IPS DF 19.7 (cell line): ENCODE data around the gene SGTA.
"Not testable (repeated sequence)": the region's sequence is repeated elsewhere in the genome, so short reads cannot be mapped to it uniquely, and the experiment has no call there.

Source experiments
- DNase-seq: peaks from one replicate; pipeline ENCODE4 v3.0.0-alpha.2; 2013; ENCODE audit warnings: low read depth, low spot score

SGTA gene

DNA sequence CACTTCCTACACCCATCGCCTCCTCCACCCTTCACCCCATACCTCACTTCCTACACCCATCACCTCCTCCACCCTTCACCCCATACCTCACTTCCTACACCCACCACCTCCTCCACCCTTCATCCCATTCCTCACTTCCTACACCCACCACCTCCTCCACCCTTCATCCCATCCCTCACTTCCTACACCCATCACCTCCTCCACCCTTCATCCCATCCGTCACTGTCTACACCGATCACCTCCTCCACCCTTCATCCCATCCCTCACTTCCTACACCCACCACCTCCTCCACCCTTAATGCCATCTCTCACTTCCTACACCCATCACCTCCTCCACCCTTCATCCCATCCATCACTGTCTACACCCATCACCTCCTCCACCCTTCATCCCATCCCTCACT, 69.9 kb downstream of the SGTA start:
- DNase-seq: not testable (repeated sequence)

DNA sequence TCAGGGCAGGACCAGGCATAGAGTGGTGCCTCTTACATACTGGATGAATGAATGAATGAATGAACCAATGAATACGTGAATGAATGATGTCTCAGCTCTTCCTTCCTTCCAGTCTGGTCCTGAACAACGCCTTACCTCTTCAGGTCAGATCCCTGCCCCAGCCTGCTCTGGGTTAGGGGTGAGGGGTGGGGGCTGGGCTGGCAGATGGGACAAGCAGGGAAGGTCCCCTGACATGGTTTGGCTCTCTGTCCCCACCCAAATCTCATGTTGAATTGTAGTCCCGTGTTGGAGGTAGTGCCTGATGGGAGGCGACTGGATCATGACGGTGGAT, 71.2 kb downstream of the SGTA start:
- no peak for DNase-seq

DNA sequence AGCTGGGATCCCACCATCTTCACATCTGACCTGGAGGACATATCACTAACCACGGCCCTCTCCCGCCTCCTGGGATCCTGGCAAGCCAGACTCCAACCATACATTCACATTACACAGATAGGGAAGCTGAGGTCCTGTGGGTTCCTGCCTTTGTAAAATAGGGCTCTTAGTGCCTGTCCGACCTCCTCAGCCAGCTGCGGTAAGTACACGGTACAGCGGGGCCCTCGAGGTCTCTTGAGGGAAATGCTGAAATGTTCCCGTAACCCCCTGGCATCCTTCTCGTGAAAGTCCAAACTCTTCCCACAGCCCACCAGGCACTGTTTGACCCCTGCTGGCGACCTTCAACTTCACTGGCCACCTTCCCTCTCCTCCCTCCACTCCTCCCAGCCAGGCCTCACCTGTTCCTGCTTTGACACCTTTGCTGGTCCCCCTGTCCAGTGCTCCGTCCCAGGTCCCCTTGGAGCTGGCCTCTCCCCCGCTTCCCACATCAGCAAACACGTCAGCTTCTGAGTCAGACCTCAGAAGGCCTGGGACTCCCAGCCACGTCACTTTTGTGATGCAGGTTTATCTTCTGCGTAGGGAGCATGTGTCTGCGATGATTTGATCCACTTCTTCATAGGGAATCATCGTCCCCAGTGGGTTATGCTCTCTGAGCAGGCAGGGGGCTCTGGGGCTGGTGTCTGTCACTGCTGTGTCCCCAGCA, 71.8 kb downstream of the SGTA start:
- no peak for DNase-seq

DNA sequence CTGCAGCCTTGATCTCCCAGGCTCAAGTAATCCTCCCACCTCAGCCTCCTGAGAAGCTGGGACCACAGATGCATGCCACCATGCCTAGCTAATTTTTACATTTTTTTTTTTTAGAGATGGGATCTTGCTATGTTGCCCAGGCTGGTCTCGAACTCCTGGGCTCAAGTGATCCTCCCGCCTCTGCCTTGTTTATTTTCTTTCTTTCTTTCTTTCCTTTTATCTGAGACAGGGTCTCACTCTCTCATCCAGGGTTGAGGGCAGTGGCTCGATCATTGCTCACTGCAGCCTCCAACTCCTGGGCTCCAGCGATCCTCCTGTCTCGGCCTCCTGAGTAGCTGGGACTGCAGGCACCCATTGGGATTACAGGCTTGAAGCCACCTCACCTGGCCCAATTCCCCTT, 76.8 kb downstream of the SGTA start:
- no peak for DNase-seq
